Activated CD8-positive, alpha-beta memory T cell treated with anti-CD3 and anti-CD28 coated beads, Interleukin-2, amount 50 U/mL, for 1 hour (primary cell): Measurements from ENCODE around the gene EBP.
A peak's percentile ranks its signal among the peaks of the same experiment; 100 is the strongest.
"Not testable (repeated sequence)": the region's sequence is repeated elsewhere in the genome, so short reads cannot be mapped to it uniquely, and the experiment has no call there.

Experiments used
- DNase-seq: peaks from one replicate; pipeline ENCODE4 v3.0.0-alpha.2; 2020; ENCODE audit errors: extremely low read depth

The EBP gene

GRCh38 chrX:48525853-48526252, 4.2 kb downstream of the EBP start:
- not testable (repeated sequence) for DNase-seq

- no peak for DNase-seq
Observed at GRCh38 chrX:48530736-48531135, 9.1 kb downstream of the EBP start.

- no peak for DNase-seq
Observed at GRCh38 chrX:48531358-48531959, 9.9 kb downstream of the EBP start.

- DNase-seq: no peak
Observed at GRCh38 chrX:48532161-48532560, 10.6 kb downstream of the EBP start.

GRCh38 chrX:48533165-48533564, 11.6 kb downstream of the EBP start:
- no peak for DNase-seq

- DNase-seq: no peak
Observed at GRCh38 chrX:48538641-48539344, 17.2 kb downstream of the EBP start.

GRCh38 chrX:48539345-48540027, 17.9 kb downstream of the EBP start, which contains the start of gene TBC1D25:
Gene TBC1D25 (plus strand): TSS chrX:48539714. CDS start chrX:48539798, 84 bp downstream.
- DNase-seq: peak; percentile 92

GRCh38 chrX:48540028-48540375, 18.4 kb downstream of the EBP start:
- DNase-seq: no peak

- DNase-seq: no peak
Observed at GRCh38 chrX:48540480-48540879, 18.9 kb downstream of the EBP start.

- no peak for DNase-seq
Observed at GRCh38 chrX:48541140-48541814, 19.7 kb downstream of the EBP start.

GRCh38 chrX:48548871-48549270, 27.3 kb downstream of the EBP start:
- no peak for DNase-seq

- not testable (repeated sequence) for DNase-seq
Observed at GRCh38 chrX:48555731-48556325, 34.2 kb downstream of the EBP start.

GRCh38 chrX:48558271-48558670, 36.7 kb downstream of the EBP start:
- no peak for DNase-seq

GRCh38 chrX:48559636-48560035, 38.0 kb downstream of the EBP start:
- no peak for DNase-seq

GRCh38 chrX:48560056-48560455, 38.4 kb downstream of the EBP start:
- no peak for DNase-seq

- no peak for DNase-seq
Observed at GRCh38 chrX:48560681-48561080, 39.1 kb downstream of the EBP start.

GRCh38 chrX:48569958-48570357, 48.4 kb downstream of the EBP start:
- no peak for DNase-seq

- DNase-seq: peak; percentile 3
Observed at GRCh38 chrX:48573690-48574269, 52.2 kb downstream of the EBP start.

GRCh38 chrX:48574270-48575266, 53.0 kb downstream of the EBP start, which contains the start of gene RBM3:
Gene RBM3 (plus strand): TSS chrX:48574484. CDS start chrX:48575181, 697 bp downstream.
- peak; percentile 86 for DNase-seq

GRCh38 chrX:48575642-48576041, 54.0 kb downstream of the EBP start:
- no peak for DNase-seq
